Calu3 (cell line): ENCODE data around the gene ERICH3. TPM values are rescaled to one million over a fixed set of nuclear protein-coding genes. Genes with fewer than 3 reads are reported as not detected.

ENCODE experiments used
- BruUV-seq: library from RNA; stranded (reverse); fragments of 400-500 nt; replicated peaks from 2 replicates; lab custom pipeline; 2021; lab: Mats Ljungman, UMichigan
- CTCF ChIA-PET: fragments of 300-600 bp; sonication (Branson Sonifier 250); formaldehyde crosslinking; loops from one replicate; lab custom pipeline; 2022; ENCODE audit warnings: antibody characterized with exemption; lab: Charles Lee
- DNase-seq: peaks from one replicate; pipeline ENCODE4 v3.0.0; 2022
- H3K27ac Mint-ChIP-seq: one replicate; pipeline ENCODE4 v1.8.0; 2022; ENCODE audit warnings: mixed read lengths; ENCODE audit not compliant: unreplicated experiment
- H3K27me3 Mint-ChIP-seq: one replicate; pipeline ENCODE4 v1.8.0; 2022; ENCODE audit warnings: mixed read lengths; ENCODE audit not compliant: unreplicated experiment
- H3K36me3 Mint-ChIP-seq: one replicate; pipeline ENCODE4 v1.8.0; 2022; ENCODE audit warnings: mild to moderate bottlenecking, moderate library complexity, mixed read lengths; ENCODE audit not compliant: insufficient read depth, unreplicated experiment
- H3K4me1 Mint-ChIP-seq: one replicate; pipeline ENCODE4 v1.8.0; 2022; ENCODE audit warnings: mild to moderate bottlenecking, low read depth, mixed read lengths; ENCODE audit not compliant: unreplicated experiment
- H3K4me3 Mint-ChIP-seq: one replicate; pipeline ENCODE4 v1.8.0; 2022; ENCODE audit warnings: mild to moderate bottlenecking, low read depth, moderate library complexity, mixed read lengths; ENCODE audit not compliant: unreplicated experiment
- H3K9me3 Mint-ChIP-seq: one replicate; pipeline ENCODE4 v1.8.0; 2022; ENCODE audit warnings: low read depth, mixed read lengths; ENCODE audit not compliant: unreplicated experiment
- intact Hi-C: fragments of 100-400 bp; cut with micrococcal nuclease; formaldehyde crosslinking; loops from one replicate; pipeline ENCODE4 v1.10.0; 2022; ENCODE audit not compliant: unreplicated experiment
- total RNA-seq: library from RNA; stranded (reverse); gene quantifications from 2 replicates; pipeline ENCODE4 v1.2.3, GENCODE V29; 2022
- TF ChIP-seq, protein P1 (sequence below): fragments of 200-600 bp; IDR thresholded peaks from one replicate; pipeline ENCODE4 v1.8.0; 2022; ENCODE audit warnings: antibody characterized with exemption; ENCODE audit not compliant: unreplicated experiment

Gene ERICH3
- total RNA-seq, 1 experiment from 2014 or later: 0.35 TPM

DNA sequence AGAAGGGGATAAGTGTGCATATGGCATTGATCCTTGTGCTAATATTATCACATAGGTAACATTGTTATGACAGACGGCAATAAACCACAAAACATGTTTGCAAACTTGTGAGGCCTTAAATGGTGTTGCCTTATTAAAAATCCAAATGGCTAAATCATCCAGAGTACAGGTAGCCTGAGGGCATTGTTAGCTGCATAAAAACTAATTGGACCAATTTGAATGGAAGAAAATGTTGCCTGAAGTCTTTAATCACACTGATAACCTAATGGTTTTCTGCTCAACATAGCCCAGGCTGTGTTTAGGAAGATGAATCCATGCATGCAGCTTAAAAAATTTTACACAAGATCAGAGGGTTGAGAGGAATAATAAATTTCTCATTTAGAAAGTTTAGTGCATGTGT, 141.8 kb downstream of the ERICH3 start:
- TF ChIP-seq, protein P1, sequence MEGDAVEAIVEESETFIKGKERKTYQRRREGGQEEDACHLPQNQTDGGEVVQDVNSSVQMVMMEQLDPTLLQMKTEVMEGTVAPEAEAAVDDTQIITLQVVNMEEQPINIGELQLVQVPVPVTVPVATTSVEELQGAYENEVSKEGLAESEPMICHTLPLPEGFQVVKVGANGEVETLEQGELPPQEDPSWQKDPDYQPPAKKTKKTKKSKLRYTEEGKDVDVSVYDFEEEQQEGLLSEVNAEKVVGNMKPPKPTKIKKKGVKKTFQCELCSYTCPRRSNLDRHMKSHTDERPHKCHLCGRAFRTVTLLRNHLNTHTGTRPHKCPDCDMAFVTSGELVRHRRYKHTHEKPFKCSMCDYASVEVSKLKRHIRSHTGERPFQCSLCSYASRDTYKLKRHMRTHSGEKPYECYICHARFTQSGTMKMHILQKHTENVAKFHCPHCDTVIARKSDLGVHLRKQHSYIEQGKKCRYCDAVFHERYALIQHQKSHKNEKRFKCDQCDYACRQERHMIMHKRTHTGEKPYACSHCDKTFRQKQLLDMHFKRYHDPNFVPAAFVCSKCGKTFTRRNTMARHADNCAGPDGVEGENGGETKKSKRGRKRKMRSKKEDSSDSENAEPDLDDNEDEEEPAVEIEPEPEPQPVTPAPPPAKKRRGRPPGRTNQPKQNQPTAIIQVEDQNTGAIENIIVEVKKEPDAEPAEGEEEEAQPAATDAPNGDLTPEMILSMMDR: no peak
- Mint-ChIP-seq H3K36me3 (no peaks in the 10 kb centered on the region), H3K4me3 (no peak overlapping the region), H3K9me3 (no peaks in the 10 kb centered on the region), H3K27ac (no peak overlapping the region), H3K4me1 (no peaks in the 10 kb centered on the region), H3K27me3 (peaks cover 19% of the 10 kb centered on the region)
- intact Hi-C loops: no loop called here
- DNase-seq: no peak
- BruUV-seq: no TSS peak
- CTCF ChIA-PET: no interaction called here

DNA sequence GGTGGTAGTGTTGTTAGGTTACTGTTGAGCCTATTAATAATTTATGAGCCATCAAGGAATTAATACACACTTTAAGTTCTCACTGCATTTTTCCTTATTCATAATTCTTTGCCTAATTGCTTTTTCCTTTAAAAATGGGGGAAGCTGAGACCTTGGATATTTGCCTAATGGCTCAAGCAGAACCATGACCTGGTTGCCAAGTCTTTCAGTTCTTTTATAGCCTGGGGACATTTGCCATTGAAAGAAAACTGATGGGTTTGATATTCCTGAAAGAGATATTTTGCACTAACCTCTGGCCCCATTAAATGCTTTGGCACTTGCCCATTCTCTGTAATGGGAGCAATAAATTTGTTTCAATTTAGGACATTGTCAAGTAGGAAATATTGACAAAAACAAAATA, 142.7 kb downstream of the ERICH3 start:
- no peaks in the 10 kb centered on the region for H3K36me3 Mint-ChIP-seq
- CTCF ChIA-PET: no interaction called here
- H3K9me3 Mint-ChIP-seq: no peaks in the 10 kb centered on the region
- H3K27ac Mint-ChIP-seq: no peak overlapping the region
- no TSS peak for BruUV-seq
- TF ChIP-seq, protein P1: no peak
- DNase-seq: no peak
- H3K4me3 Mint-ChIP-seq: no peak overlapping the region
- H3K4me1 Mint-ChIP-seq: no peaks in the 10 kb centered on the region
- intact Hi-C loops: no loop called here
- peaks cover 19% of the 10 kb centered on the region for H3K27me3 Mint-ChIP-seq

DNA sequence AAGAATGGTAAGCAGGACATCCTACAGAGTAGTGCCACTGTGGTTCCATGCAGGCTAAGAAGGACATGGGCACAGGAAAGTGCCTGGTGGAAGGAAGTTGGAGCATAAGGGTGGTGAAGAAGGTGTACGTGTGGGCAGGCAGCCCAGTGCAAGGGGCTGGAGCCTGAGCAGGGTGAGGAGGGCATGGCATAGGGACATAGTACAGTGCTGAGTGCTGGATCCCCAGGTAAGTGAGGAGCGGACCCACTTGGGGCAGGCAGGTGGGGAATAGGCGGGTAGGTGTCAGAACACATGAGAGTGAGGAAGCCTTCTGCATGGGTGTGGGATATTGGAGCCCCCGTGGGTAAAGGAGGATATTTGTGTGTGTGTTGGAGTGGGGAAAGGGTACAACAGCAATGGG, 145.5 kb downstream of the ERICH3 start:
- CTCF ChIA-PET: no interaction called here
- Mint-ChIP-seq H3K9me3 (no peaks in the 10 kb centered on the region), H3K4me1 (no peaks in the 10 kb centered on the region), H3K4me3 (no peak overlapping the region), H3K27me3 (peaks cover 19% of the 10 kb centered on the region), H3K36me3 (no peaks in the 10 kb centered on the region), H3K27ac (no peak overlapping the region)
- no TSS peak for BruUV-seq
- TF ChIP-seq, protein P1: no peak
- intact Hi-C loops: no loop called here
- no peak for DNase-seq

DNA sequence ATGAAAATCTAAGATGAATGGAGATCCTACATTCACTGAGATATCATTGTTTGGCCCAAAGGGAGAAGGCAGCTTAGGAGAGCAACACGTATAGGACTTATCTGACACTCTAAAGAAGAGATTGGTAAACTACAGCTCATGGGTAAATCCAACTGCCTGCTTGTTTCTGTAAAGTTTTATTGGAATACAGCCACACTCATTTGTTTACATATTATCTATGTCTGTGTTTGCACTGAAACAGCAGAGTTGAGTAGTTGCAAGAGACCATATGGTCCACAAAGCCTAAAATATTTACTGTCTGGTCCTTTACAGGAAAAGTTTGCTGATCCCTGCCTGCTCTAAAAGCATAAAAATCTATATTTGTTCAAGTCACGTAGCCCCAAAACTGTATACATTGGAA, 146.9 kb downstream of the ERICH3 start:
- H3K4me1 Mint-ChIP-seq: no peaks in the 10 kb centered on the region
- no peak overlapping the region for H3K4me3 Mint-ChIP-seq
- no peak overlapping the region for H3K27ac Mint-ChIP-seq
- CTCF ChIA-PET: no interaction called here
- intact Hi-C loops: no loop called here
- peaks cover 19% of the 10 kb centered on the region for H3K27me3 Mint-ChIP-seq
- TF ChIP-seq, protein P1: no peak
- DNase-seq: no peak
- no peaks in the 10 kb centered on the region for H3K36me3 Mint-ChIP-seq
- BruUV-seq: no TSS peak
- no peaks in the 10 kb centered on the region for H3K9me3 Mint-ChIP-seq
